Neural cell (in vitro differentiated cells): ENCODE data around the gene ZSCAN1.
A peak's percentile ranks its signal among the peaks of the same experiment; 100 is the strongest.

Experiments used
- CTCF ChIP-seq: fragments of 450-650 bp; IDR thresholded peaks from 2 replicates; pipeline ENCODE4 v1.5.1; 2014; ENCODE audit warnings: antibody characterized with exemption, mild to moderate bottlenecking, moderate library complexity; ENCODE audit not compliant: poor library complexity, severe bottlenecking
- EZH2 ChIP-seq: fragments of 200-600, 300-800 bp; shearing (Covaris generic), sonication (generic); IDR thresholded peaks from 2 replicates; pipeline ENCODE4 v1.6.1; 2014; ENCODE audit warnings: antibody characterized with exemption, low read length, borderline replicate concordance, mild to moderate bottlenecking; ENCODE audit not compliant: insufficient read depth, poor library complexity, severe bottlenecking
- POLR2AphosphoS5 ChIP-seq: IDR thresholded peaks from 2 replicates; pipeline ENCODE4 v1.6.1; 2012
- RAD21 ChIP-seq: fragments of 450-650 bp; conservative IDR thresholded peaks from 2 replicates; pipeline ENCODE4 v1.6.1; 2014; ENCODE audit warnings: antibody characterized with exemption, mild to moderate bottlenecking, moderate library complexity
- REST ChIP-seq: IDR thresholded peaks from 2 replicates; pipeline ENCODE4 v1.6.1; 2012; ENCODE audit warnings: borderline replicate concordance
- SMC3 ChIP-seq: fragments of 450-650 bp; conservative IDR thresholded peaks from 2 replicates; pipeline ENCODE4 v1.6.1; 2014; ENCODE audit warnings: antibody characterized with exemption, mild to moderate bottlenecking, moderate library complexity; ENCODE audit not compliant: poor library complexity
- TAF1 ChIP-seq: IDR thresholded peaks from 2 replicates; pipeline ENCODE4 v1.6.1; 2012; ENCODE audit warnings: low read depth

GRCh38 chr19:58097781-58098681, 64.2 kb downstream of the ZSCAN1 start, which contains the start of gene ZSCAN18:
- TF ChIP-seq CTCF (peak; percentile 16), EZH2 (no peak), SMC3 (peak; percentile 49), REST (peak; percentile 83), POLR2AphosphoS5 (peak; percentile 95), RAD21 (no peak), TAF1 (peak; percentile 85)
